ENCODE measurements around the gene IL27RA.
A peak's percentile ranks its signal among the peaks of the same experiment; 100 is the strongest.

The IL27RA gene

DNA sequence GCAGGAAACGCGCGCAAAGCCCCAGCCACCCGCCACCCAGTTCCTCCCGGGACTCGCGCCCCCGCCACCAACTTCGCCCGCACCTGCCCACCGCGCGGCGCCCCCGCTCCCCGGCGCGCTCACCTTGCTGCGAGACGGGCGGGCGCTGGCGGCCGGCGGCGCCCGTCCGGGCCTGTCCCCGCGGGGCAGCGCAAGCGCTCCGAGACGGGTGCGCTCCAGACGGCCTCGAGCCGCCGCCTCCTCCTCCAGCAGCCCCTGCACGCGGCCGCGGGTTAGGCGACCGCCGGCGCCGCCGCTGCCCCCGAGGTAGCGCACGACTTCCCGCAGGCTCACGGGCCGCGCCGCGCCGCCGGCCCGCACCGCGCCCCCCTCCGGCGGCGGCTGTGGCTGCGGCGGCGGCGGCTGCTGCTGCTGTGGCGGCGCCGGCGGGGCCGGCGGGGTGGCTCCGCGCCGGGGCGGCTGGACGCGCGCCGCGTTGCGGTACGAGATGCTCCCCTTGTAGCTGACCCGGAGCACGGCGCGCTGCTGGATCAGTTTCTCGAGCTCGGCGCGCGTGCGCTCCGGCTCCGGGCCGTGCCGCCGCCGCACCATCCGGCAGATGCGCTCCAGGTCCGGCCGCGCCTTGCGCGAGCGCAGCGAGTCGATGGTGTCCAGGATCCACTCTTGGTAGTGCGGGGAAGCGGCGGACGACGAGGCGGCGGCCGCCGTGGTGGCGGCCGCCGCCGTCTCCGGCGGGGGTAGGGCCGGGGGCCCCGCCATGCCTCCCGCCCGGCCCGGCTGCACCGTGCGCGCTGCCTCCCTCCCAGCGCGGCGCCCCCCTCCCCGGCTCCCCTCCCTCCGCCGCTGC is 58.3 kb downstream of the IL27RA start:
- DNase-seq, result peak; percentile 71

GRCh38 chr19:14090509-14091080 is 59.0 kb downstream of the IL27RA start, which contains the start of gene SAMD1:
Gene SAMD1, minus strand, starts transcription at chr19:14090751.
- DNase-seq, result peak; percentile 82

- DNase-seq, result peak; percentile 78
These were observed 59.7 kb downstream of the IL27RA start for GRCh38 chr19:14091081-14091812.

GRCh38 chr19:14091813-14092462 is 60.4 kb downstream of the IL27RA start:
- DNase-seq, result no peak

- no peak for DNase-seq
These were observed 61.7 kb downstream of the IL27RA start for GRCh38 chr19:14093117-14093823.

- DNase-seq, result no peak
These were observed 63.3 kb downstream of the IL27RA start for GRCh38 chr19:14094854-14095253.

- DNase-seq, result no peak
These were observed 64.9 kb downstream of the IL27RA start for GRCh38 chr19:14096272-14096992.

GRCh38 chr19:14097532-14098151 is 66.1 kb downstream of the IL27RA start:
- no peak for DNase-seq

GRCh38 chr19:14101003-14101545 is 69.5 kb downstream of the IL27RA start:
- DNase-seq, result no peak

DNA sequence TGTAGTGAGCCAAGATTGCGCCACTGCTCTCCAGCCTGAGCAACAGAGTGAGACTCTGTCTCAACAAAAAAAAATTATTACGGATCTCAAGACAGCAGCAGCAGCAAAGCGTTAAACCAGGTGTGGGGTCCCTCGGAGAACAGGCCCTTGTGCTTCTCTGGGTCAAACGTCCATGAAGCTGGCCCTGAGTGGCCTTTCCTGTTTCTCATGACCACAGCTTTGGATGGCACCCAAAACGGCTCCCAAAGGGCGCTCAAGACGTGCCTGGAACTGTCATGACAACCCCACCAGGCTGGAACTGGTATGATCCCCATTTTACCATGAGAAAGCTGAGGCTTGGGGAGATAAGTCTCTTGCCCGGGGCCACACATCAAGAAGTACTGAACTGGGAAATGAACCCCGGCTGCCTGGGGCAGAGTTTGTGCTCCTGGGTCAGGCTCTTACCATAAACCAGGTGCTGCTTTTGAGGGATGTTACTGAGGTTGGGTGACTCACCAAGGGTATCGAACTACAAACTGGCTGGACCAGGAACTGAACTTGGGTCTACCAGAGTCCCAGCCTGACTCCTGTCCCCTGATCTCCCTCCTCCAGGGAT is 70.6 kb downstream of the IL27RA start:
- DNase-seq, result no peak

DNA sequence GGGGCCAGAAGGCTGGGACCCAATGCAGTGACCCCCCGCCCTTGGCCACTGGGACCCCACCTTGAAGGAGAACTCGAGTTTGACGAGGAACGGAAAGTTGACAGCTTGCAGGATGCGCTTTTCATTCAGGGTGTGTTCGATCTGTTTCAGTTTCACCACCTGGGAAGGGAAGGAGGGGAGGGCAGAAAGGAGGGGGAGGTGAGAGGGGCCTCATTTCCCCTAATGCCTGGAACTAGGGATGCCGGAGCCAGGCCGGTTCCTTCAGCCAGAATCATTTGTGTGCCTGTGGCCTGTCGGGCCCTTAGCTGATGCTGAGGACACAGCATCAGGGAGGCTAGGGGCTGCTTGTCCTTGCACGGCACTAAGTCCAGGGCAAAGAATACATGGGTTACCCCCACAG is 71.2 kb downstream of the IL27RA start:
- DNase-seq, result no peak

All from activated T-cell treated with anti-CD3 and anti-CD28 coated beads, Interleukin-2, amount 50 U/mL, for 1 hour (primary cell).